ENCODE data around the gene AHCYL2. TPM values are rescaled to one million over a fixed set of nuclear protein-coding genes. Genes with fewer than 3 reads are reported as not detected.
A peak's percentile ranks its signal among the peaks of the same experiment; 100 is the strongest.
"Not testable (repeated sequence)": the region's sequence is repeated elsewhere in the genome, so short reads cannot be mapped to it uniquely, and the experiment has no call there.

The AHCYL2 gene
- total RNA-seq, 2 donors from 2014 or later, result 12.1 to 15.9 TPM

- peak; percentile 84 for DNase-seq (ENCODE audit: low spot score)
- H3K27ac Mint-ChIP-seq, result peak overlapping the region; percentile 83 to 88
- H3K4me3 Mint-ChIP-seq, result peak overlapping the region; percentile 77
- no peaks in the 10 kb centered on the region for H3K9me3 Mint-ChIP-seq
- H3K27me3 Mint-ChIP-seq, result no peaks in the 10 kb centered on the region
- no peaks in the 10 kb centered on the region for H3K36me3 Mint-ChIP-seq
- ATAC-seq, result peak; percentile 71 to 72
- H3K4me1 Mint-ChIP-seq (ENCODE audit: low read depth in 2 of 2), result peaks cover 43 to 47% of the 10 kb centered on the region in 2 donors
Measured at GRCh38 chr7:129368389-129368986, 143.7 kb downstream of the AHCYL2 start.

- H3K9me3 Mint-ChIP-seq; H3K36me3 Mint-ChIP-seq; DNase-seq (ENCODE audit: low spot score); H3K27me3 Mint-ChIP-seq; ATAC-seq: not testable (repeated sequence)
- H3K4me3 Mint-ChIP-seq, result peak overlapping the region; percentile 77
- H3K4me1 Mint-ChIP-seq (ENCODE audit: low read depth in 2 of 2), result peaks cover 47 to 50% of the 10 kb centered on the region in 2 donors
- H3K27ac Mint-ChIP-seq, result peak overlapping the region; percentile 83 to 88
Measured at GRCh38 chr7:129369447-129369846, 144.6 kb downstream of the AHCYL2 start.

- Mint-ChIP-seq H3K27ac (peak overlapping the region in 1 of 2 donors; percentile 60), H3K27me3 (no peaks in the 10 kb centered on the region), H3K36me3 (no peaks in the 10 kb centered on the region), H3K9me3 (no peaks in the 10 kb centered on the region), H3K4me1 (ENCODE audit: low read depth in 2 of 2) (peaks cover 42 to 56% of the 10 kb centered on the region in 2 donors), H3K4me3 (no peak overlapping the region)
- DNase-seq (ENCODE audit: low spot score) (no peak), ATAC-seq (no peak)
Measured at GRCh38 chr7:129370812-129371211, 146.0 kb downstream of the AHCYL2 start.

- H3K4me1 Mint-ChIP-seq (ENCODE audit: low read depth in 2 of 2), result peaks cover 43 to 55% of the 10 kb centered on the region in 2 donors
- H3K27ac Mint-ChIP-seq, result peak overlapping the region in 1 of 2 donors; percentile 60
- ATAC-seq, result no peak
Measured at GRCh38 chr7:129371487-129371886, 146.7 kb downstream of the AHCYL2 start.

GRCh38 chr7:129373651-129374428 is 149.0 kb downstream of the AHCYL2 start:
- no peak for DNase-seq (ENCODE audit: low spot score)
- Mint-ChIP-seq H3K9me3 (no peaks in the 10 kb centered on the region), H3K36me3 (no peaks in the 10 kb centered on the region), H3K4me3 (peak overlapping the region; percentile 25), H3K27me3 (no peaks in the 10 kb centered on the region), H3K4me1 (ENCODE audit: low read depth in 2 of 2) (peaks cover 34 to 48% of the 10 kb centered on the region in 2 donors), H3K27ac (peak overlapping the region in 1 of 2 donors; percentile 18)
- peak in 1 of 2 donors; percentile 22 for ATAC-seq

More at GRCh38 chr7:129371487-129371886, 146.7 kb downstream of the AHCYL2 start:
- H3K4me3 Mint-ChIP-seq, result no peak overlapping the region
- H3K9me3 Mint-ChIP-seq, result no peaks in the 10 kb centered on the region
- no peak for DNase-seq (ENCODE audit: low spot score)
- no peaks in the 10 kb centered on the region for H3K36me3 Mint-ChIP-seq
- no peaks in the 10 kb centered on the region for H3K27me3 Mint-ChIP-seq

GRCh38 chr7:129375141-129375938 is 150.5 kb downstream of the AHCYL2 start:
- peak overlapping the region in 1 of 2 donors; percentile 73 for H3K27ac Mint-ChIP-seq
- ATAC-seq (no peak), DNase-seq (ENCODE audit: low spot score) (no peak)
- no peaks in the 10 kb centered on the region for H3K27me3 Mint-ChIP-seq
- H3K4me3 Mint-ChIP-seq, result no peak overlapping the region
- H3K4me1 Mint-ChIP-seq (ENCODE audit: low read depth in 2 of 2), result peaks cover 29 to 44% of the 10 kb centered on the region in 2 donors
- H3K9me3 Mint-ChIP-seq, result no peaks in the 10 kb centered on the region
- H3K36me3 Mint-ChIP-seq, result no peaks in the 10 kb centered on the region

GRCh38 chr7:129376076-129376777 is 151.4 kb downstream of the AHCYL2 start:
- DNase-seq (ENCODE audit: low spot score) (peak; percentile 69), ATAC-seq (peak; percentile 75 to 78)
- H3K27ac Mint-ChIP-seq, result peak overlapping the region; percentile 61 to 87
- H3K4me1 Mint-ChIP-seq (ENCODE audit: low read depth in 2 of 2), result peaks cover 29 to 41% of the 10 kb centered on the region in 2 donors
- no peaks in the 10 kb centered on the region for H3K9me3 Mint-ChIP-seq
- peak overlapping the region; percentile 46 for H3K4me3 Mint-ChIP-seq
- H3K27me3 Mint-ChIP-seq, result no peaks in the 10 kb centered on the region
- H3K36me3 Mint-ChIP-seq, result no peaks in the 10 kb centered on the region

GRCh38 chr7:129376778-129377700 is 152.2 kb downstream of the AHCYL2 start:
- H3K27ac Mint-ChIP-seq, result peak overlapping the region; percentile 61 to 87
- peaks cover 35 to 37% of the 10 kb centered on the region in 2 donors for H3K4me1 Mint-ChIP-seq (ENCODE audit: low read depth in 2 of 2)
- peak overlapping the region; percentile 46 for H3K4me3 Mint-ChIP-seq

GRCh38 chr7:129381710-129382484 is 157.1 kb downstream of the AHCYL2 start:
- peaks cover 20 to 26% of the 10 kb centered on the region in 2 donors for H3K4me1 Mint-ChIP-seq (ENCODE audit: low read depth in 2 of 2)
- no peaks in the 10 kb centered on the region for H3K27me3 Mint-ChIP-seq
- DNase-seq (ENCODE audit: low spot score), result no peak
- H3K27ac Mint-ChIP-seq, result peak overlapping the region; percentile 24 to 64
- peak overlapping the region; percentile 46 for H3K4me3 Mint-ChIP-seq
- H3K36me3 Mint-ChIP-seq, result no peaks in the 10 kb centered on the region
- ATAC-seq, result no peak
- H3K9me3 Mint-ChIP-seq, result no peaks in the 10 kb centered on the region

More at GRCh38 chr7:129376778-129377700, 152.2 kb downstream of the AHCYL2 start:
- Mint-ChIP-seq H3K27me3 (no peaks in the 10 kb centered on the region), H3K9me3 (no peaks in the 10 kb centered on the region), H3K36me3 (no peaks in the 10 kb centered on the region)
- peak; percentile 70 for DNase-seq (ENCODE audit: low spot score)
- peak; percentile 81 to 84 for ATAC-seq

- ATAC-seq (no peak), DNase-seq (ENCODE audit: low spot score) (no peak)
- H3K27me3 Mint-ChIP-seq, result no peaks in the 10 kb centered on the region
- H3K36me3 Mint-ChIP-seq, result no peaks in the 10 kb centered on the region
- peak overlapping the region; percentile 36 to 47 for H3K27ac Mint-ChIP-seq
- H3K9me3 Mint-ChIP-seq, result no peaks in the 10 kb centered on the region
- peaks cover 14 to 18% of the 10 kb centered on the region in 2 donors for H3K4me1 Mint-ChIP-seq (ENCODE audit: low read depth in 2 of 2)
- H3K4me3 Mint-ChIP-seq, result no peak overlapping the region
Measured at GRCh38 chr7:129383542-129384132, 158.8 kb downstream of the AHCYL2 start.

- Mint-ChIP-seq H3K36me3 (no peaks in the 10 kb centered on the region), H3K4me3 (no peak overlapping the region), H3K9me3 (no peaks in the 10 kb centered on the region), H3K4me1 (ENCODE audit: low read depth in 2 of 2) (peaks cover 14 to 18% of the 10 kb centered on the region in 2 donors), H3K27me3 (no peaks in the 10 kb centered on the region), H3K27ac (peak overlapping the region in 1 of 2 donors; percentile 19)
- no peak for DNase-seq (ENCODE audit: low spot score)
- no peak for ATAC-seq
Measured at GRCh38 chr7:129385116-129385515, 160.3 kb downstream of the AHCYL2 start.

Measured in natural killer cell treated with Interleukin-12 subunit alpha and Interleukin-12 subunit beta and Interleukin-15 and Interleukin-18, amount 100 ng/mL, for 72 hours (primary cell).